Measurements from ENCODE around the gene NME9. TPM values are rescaled to one million over a fixed set of nuclear protein-coding genes. Genes with fewer than 3 reads are reported as not detected.

The NME9 gene
- total RNA-seq, 1 experiment from 2014 or later: 0.40 TPM

DNA sequence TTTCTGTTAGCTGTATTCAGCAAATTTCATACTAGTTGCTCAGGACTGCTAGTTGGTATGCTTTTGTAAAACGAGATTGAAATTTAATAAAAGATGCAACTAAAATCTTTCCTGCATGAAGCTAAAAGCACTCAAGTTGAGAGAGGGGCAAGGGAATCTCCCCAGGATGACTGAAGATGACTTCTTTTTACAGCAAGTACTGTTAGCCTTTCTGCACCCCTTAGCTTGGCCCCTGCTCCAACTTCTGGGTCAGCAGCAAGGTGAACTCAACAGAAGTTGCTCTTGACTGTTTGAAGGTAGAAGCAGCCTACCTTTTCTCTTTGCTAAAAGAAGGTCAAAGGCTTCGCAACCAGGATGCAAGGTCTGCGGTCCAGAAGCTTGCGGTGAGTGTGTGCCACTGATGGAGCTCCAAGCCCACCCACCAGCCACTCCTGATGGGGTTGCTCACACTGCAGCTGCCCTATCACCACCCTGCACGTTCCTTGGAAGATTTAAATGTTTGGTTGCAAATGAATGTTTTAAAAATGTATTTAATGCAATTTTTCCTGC, 32.5 kb downstream of the NME9 start:
- intact Hi-C loops (cut with micrococcal nuclease): no loop called here
- ChIA-PET POLR2A (ENCODE audit: unreplicated experiment) (no interaction called here), CTCF (no interaction called here)
- Histone ChIP-seq H3K4me2 (ENCODE audit: low read length) (no peak overlapping the region), H3F3A (ENCODE audit: low read length, unreplicated experiment) (no peaks in the 10 kb centered on the region), H3K9me3 (ENCODE audit: low read length) (no peaks in the 10 kb centered on the region), H3K27me3 (ENCODE audit: low read length) (no peaks in the 10 kb centered on the region), H3K79me2 (ENCODE audit: low read length) (no peaks in the 10 kb centered on the region), H4K20me1 (ENCODE audit: low read length) (no peaks in the 10 kb centered on the region), H3K9me2 (replicated peaks; ENCODE audit: low read length) (no peaks in the 10 kb centered on the region), H3K4me3 (ENCODE audit: low read length) (no peak overlapping the region), H3K9ac (ENCODE audit: low read length) (no peak overlapping the region), H3K36me3 (ENCODE audit: low read depth, low read length) (0 out of 2 replicates have a peak, but pooled peaks cover 3% of the 10 kb centered on the region), H3K27ac (ENCODE audit: low read length) (no peak overlapping the region), H3K4me1 (ENCODE audit: insufficient read depth, low read length) (no peaks in the 10 kb centered on the region), H2AFZ (ENCODE audit: low read length) (no peak overlapping the region)
- TF ChIP-seq EZH2phosphoT487 (IDR thresholded peaks at IDR 0.05; ENCODE audit: borderline replicate concordance, low read length) (no peak), EZH2 (IDR thresholded peaks at IDR 0.05; ENCODE audit: low read length, unreplicated experiment) (no peak)
- TF ChIP-seq, protein P1, sequence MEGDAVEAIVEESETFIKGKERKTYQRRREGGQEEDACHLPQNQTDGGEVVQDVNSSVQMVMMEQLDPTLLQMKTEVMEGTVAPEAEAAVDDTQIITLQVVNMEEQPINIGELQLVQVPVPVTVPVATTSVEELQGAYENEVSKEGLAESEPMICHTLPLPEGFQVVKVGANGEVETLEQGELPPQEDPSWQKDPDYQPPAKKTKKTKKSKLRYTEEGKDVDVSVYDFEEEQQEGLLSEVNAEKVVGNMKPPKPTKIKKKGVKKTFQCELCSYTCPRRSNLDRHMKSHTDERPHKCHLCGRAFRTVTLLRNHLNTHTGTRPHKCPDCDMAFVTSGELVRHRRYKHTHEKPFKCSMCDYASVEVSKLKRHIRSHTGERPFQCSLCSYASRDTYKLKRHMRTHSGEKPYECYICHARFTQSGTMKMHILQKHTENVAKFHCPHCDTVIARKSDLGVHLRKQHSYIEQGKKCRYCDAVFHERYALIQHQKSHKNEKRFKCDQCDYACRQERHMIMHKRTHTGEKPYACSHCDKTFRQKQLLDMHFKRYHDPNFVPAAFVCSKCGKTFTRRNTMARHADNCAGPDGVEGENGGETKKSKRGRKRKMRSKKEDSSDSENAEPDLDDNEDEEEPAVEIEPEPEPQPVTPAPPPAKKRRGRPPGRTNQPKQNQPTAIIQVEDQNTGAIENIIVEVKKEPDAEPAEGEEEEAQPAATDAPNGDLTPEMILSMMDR (conservative IDR thresholded peaks at IDR 0.05; ENCODE audit: low read depth, low read length): no peak
- DNase-seq (no peak), ATAC-seq (no peak)
- no TSS peak for BruUV-seq (replicated peaks)

DNA sequence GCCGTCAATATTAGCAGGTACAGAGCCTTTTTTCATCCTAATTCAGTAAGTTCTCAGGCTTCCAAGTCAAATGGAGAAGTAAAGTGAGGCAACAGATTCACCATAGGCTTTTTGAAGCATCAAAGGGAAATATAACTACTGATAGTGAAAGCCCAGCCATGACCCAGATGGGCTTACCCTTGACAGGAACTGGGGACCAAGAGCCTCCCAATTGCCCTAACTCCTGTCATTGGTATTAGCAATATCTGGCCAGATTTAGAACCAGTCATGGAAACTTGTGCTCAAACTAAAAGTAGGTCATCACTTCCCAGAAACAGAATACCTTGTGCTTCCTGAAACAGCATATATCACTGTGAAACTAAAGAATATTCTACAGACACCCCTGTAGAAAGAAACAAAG, 33.0 kb downstream of the NME9 start:
- Histone ChIP-seq H3K36me3 (ENCODE audit: low read depth, low read length) (0 out of 2 replicates have a peak, but pooled peaks cover 3% of the 10 kb centered on the region), H3K9me2 (replicated peaks; ENCODE audit: low read length) (no peaks in the 10 kb centered on the region), H4K20me1 (ENCODE audit: low read length) (no peaks in the 10 kb centered on the region), H3F3A (ENCODE audit: low read length, unreplicated experiment) (no peaks in the 10 kb centered on the region), H3K4me2 (ENCODE audit: low read length) (no peak overlapping the region), H3K27ac (ENCODE audit: low read length) (no peak overlapping the region), H3K4me3 (ENCODE audit: low read length) (no peak overlapping the region), H3K9ac (ENCODE audit: low read length) (no peak overlapping the region), H2AFZ (ENCODE audit: low read length) (no peak overlapping the region), H3K9me3 (ENCODE audit: low read length) (no peaks in the 10 kb centered on the region), H3K27me3 (ENCODE audit: low read length) (no peaks in the 10 kb centered on the region), H3K4me1 (ENCODE audit: insufficient read depth, low read length) (no peaks in the 10 kb centered on the region), H3K79me2 (ENCODE audit: low read length) (no peaks in the 10 kb centered on the region)
- intact Hi-C loops (cut with micrococcal nuclease): no loop called here
- CTCF ChIA-PET: no interaction called here
- ATAC-seq (no peak), DNase-seq (no peak)
- POLR2A ChIA-PET (ENCODE audit: unreplicated experiment): no interaction called here
- BruUV-seq (replicated peaks): no TSS peak
- TF ChIP-seq, protein P1 (conservative IDR thresholded peaks at IDR 0.05; ENCODE audit: low read depth, low read length): no peak
- TF ChIP-seq EZH2 (IDR thresholded peaks at IDR 0.05; ENCODE audit: low read length, unreplicated experiment) (no peak), EZH2phosphoT487 (IDR thresholded peaks at IDR 0.05; ENCODE audit: borderline replicate concordance, low read length) (no peak)

DNA sequence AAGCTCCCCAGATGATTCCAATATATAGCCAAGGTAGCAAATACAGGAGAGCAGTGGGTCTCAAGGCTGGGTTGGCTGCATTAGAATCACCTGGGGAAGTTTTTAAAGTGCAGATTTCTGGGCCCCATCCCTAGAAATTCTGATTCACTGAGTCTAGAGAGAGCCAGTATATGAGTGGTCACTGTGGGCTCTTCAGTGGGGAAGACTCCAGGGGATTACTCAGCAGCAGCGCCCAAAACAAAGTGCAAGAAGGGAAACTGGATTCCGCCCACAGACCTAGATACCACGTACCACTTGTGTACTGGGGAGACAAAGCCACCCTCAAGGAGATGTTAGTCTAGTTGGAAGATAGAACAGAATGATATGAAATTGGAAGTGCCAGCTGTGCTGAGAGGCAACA, 40.0 kb downstream of the NME9 start:
- H3K27ac ChIP-seq (ENCODE audit: low read length): no peak overlapping the region
- no peak overlapping the region for H3K4me2 ChIP-seq (ENCODE audit: low read length)
- H4K20me1 ChIP-seq (ENCODE audit: low read length): no peaks in the 10 kb centered on the region
- H2AFZ ChIP-seq (ENCODE audit: low read length): no peak overlapping the region
- H3K4me3 ChIP-seq (ENCODE audit: low read length): no peak overlapping the region
- no peak for DNase-seq
- no peaks in the 10 kb centered on the region; the same call in 1 of the 2 replicates for H3K36me3 ChIP-seq (ENCODE audit: low read depth, low read length)
- TF ChIP-seq, protein P1 (conservative IDR thresholded peaks at IDR 0.05; ENCODE audit: low read depth, low read length): no peak
- TF ChIP-seq EZH2phosphoT487 (IDR thresholded peaks at IDR 0.05; ENCODE audit: borderline replicate concordance, low read length) (no peak), EZH2 (IDR thresholded peaks at IDR 0.05; ENCODE audit: low read length, unreplicated experiment) (no peak)
- no peaks in the 10 kb centered on the region for H3K9me2 ChIP-seq (replicated peaks; ENCODE audit: low read length)
- H3K27me3 ChIP-seq (ENCODE audit: low read length): no peaks in the 10 kb centered on the region
- no peaks in the 10 kb centered on the region for H3K4me1 ChIP-seq (ENCODE audit: insufficient read depth, low read length)
- intact Hi-C loops (cut with micrococcal nuclease): no loop called here
- BruUV-seq (replicated peaks): no TSS peak
- ChIA-PET CTCF (no interaction called here), POLR2A (ENCODE audit: unreplicated experiment) (no interaction called here)
- no peaks in the 10 kb centered on the region for H3K79me2 ChIP-seq (ENCODE audit: low read length)
- no peaks in the 10 kb centered on the region for H3K9me3 ChIP-seq (ENCODE audit: low read length)
- H3F3A ChIP-seq (ENCODE audit: low read length, unreplicated experiment): no peaks in the 10 kb centered on the region
- ATAC-seq: no peak
- H3K9ac ChIP-seq (ENCODE audit: low read length): no peak overlapping the region

Data from PC-3 (cell line).